Endometrium (tissue), 2 donors: ENCODE data around the gene TRIM28.

ENCODE experiments used
- FAIRE-seq: peaks from 2 replicates; lab custom pipeline; 2012; peaks lifted over from hg19 to GRCh38; lab: Jason Lieb, UNC
- donor health status: control.
- donor health status: control.

TRIM28 gene

GRCh38 chr19:58579473-58580142 lies 35.7 kb downstream of the TRIM28 start:
- FAIRE-seq, result no peak

- FAIRE-seq, result no peak
Measured at GRCh38 chr19:58581227-58582141, 37.6 kb downstream of the TRIM28 start.

- no peak for FAIRE-seq
Measured at GRCh38 chr19:58582985-58583384, 39.1 kb downstream of the TRIM28 start.

DNA sequence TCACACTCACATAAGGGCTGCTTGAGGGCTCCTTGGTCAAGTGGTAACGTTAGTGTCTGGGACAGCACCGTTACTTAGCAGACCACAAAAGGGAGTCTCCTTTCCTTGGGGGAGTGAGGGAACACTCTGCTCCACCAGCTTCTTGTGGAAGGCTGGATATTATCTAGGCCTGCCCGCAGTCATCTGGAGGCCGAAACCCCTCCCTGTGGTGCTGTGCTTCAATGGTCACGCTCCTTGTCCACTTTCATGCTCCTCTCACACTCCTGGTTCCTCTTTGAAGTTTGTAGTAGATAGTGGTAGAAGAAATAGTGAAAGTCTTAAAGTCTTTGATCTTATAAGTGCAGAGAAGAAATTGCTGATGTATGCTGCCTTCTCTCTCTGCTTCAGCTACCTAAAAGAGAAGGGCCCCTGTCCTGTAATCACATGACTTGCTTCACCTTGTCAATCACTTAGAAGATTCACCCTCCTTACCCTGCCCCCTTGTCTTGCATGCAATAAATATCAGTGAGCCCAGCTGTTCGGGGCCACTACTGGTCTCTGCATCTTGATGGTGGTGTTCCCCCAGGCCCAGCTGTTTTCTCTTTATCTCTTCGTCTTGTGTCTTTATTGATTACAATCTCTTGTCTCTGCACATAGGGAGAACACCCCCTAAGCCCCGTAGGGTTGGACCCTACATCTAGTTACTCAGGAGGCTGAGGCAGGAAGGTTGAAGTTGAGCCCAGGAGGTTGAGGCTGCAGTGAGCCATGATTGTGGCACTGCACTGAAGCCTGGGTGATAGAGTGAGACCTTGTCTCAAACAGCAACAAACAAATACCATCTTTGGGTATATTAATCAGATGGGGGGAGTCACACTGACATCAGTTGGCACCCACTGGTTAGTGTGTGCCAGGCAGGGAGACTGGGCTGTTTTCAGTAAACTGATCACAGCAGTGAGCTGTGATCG lies 40.9 kb downstream of the TRIM28 start:
- FAIRE-seq, result no peak

- FAIRE-seq, result no peak
Measured at GRCh38 chr19:58585442-58586132, 41.7 kb downstream of the TRIM28 start.

- no peak for FAIRE-seq
Measured at GRCh38 chr19:58586133-58586765, 42.4 kb downstream of the TRIM28 start.
